ENCODE data around the gene ZFAND2A. TPM values are rescaled to one million over a fixed set of nuclear protein-coding genes. Genes with fewer than 3 reads are reported as not detected.
A peak's percentile ranks its signal among the peaks of the same experiment; 100 is the strongest.
"Not testable (repeated sequence)": the region's sequence is repeated elsewhere in the genome, so short reads cannot be mapped to it uniquely, and the experiment has no call there.

The ZFAND2A gene
- total and polyA plus RNA-seq, 7 donors, result 21.6 to 231 (median 28.2) TPM

DNA sequence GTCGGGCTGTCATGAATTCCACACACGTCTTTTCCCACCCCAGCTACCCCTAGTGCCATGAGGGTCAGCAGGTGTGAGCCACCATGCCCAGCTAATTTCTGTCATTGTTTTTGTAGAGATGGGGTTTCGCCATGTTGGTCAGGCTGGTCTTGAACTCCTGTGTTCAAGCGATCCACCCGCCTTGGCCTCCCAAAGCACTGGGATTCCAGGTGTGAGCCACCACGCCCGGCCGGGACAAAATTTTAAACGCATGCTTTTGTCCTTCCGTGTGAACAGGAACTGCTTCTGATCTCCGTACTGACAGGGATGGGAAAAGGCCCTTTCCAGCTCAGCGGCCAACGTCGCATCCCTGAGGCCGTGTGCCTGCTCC lies 15.6 kb upstream of the ZFAND2A start:
- Histone ChIP-seq H3K4me3 (peak overlapping the region in 3 of 4 donors; percentile 21 to 36 (median 28)), H3K9me3 (no peaks in the 10 kb centered on the region), H3K4me1 (peaks cover 0 to 12% (median 7%) of the 10 kb centered on the region in 4 donors), H3K36me3 (no peaks in the 10 kb centered on the region), H3K27ac (peak overlapping the region in 3 of 4 donors; percentile 26 to 43 (median 42)), H3K27me3 (peaks cover 0 to 6% (median 3%) of the 10 kb centered on the region in 3 donors)
- no peak for DNase-seq
- intact Hi-C loops (cut with DNase I), result loop anchor here (5.0 kb wide), 2 partner anchors 88 to 183 kb away; partner anchors contain the start of gene GPER1
- TF ChIP-seq CTCF (IDR thresholded peaks at IDR 0.05) (no peak), EP300 (IDR thresholded peaks at IDR 0.05) (no peak), POLR2AphosphoS5 (IDR thresholded peaks at IDR 0.05) (no peak), POLR2A (IDR thresholded peaks at IDR 0.05) (no peak)
- WGBS, 2 donors, result 90 to 93% methylated on average over 15 of the region's 15 CpGs

- Histone ChIP-seq H3K4me1 (peaks cover 0 to 13% (median 9%) of the 10 kb centered on the region in 4 donors), H3K9me3 (no peaks in the 10 kb centered on the region), H3K27me3 (peaks cover 0 to 6% (median 3%) of the 10 kb centered on the region in 3 donors), H3K4me3 (no peak overlapping the region), H3K27ac (no peak overlapping the region), H3K36me3 (no peaks in the 10 kb centered on the region)
- no peak for TF ChIP-seq POLR2AphosphoS5 (IDR thresholded peaks at IDR 0.05)
- TF ChIP-seq POLR2A (IDR thresholded peaks at IDR 0.05), result no peak
- no peak for TF ChIP-seq CTCF (IDR thresholded peaks at IDR 0.05)
- TF ChIP-seq EP300 (IDR thresholded peaks at IDR 0.05), result no peak
- no peak for DNase-seq
- WGBS, 2 donors, result 94 to 97% methylated on average over 29 of the region's 29 CpGs
- intact Hi-C loops (cut with DNase I), result loop anchor here (5.0 kb wide), 2 partner anchors 88 to 183 kb away; partner anchors contain the start of gene GPER1
Observed at GRCh38 chr7:1174881-1175596, 15.0 kb upstream of the ZFAND2A start.

GRCh38 chr7:1174002-1174401 lies 14.0 kb upstream of the ZFAND2A start:
- no peak overlapping the region for H3K4me3 ChIP-seq
- TF ChIP-seq POLR2AphosphoS5 (IDR thresholded peaks at IDR 0.05) (no peak), POLR2A (IDR thresholded peaks at IDR 0.05) (no peak)
- no peaks in the 10 kb centered on the region for H3K9me3 ChIP-seq
- intact Hi-C loops (cut with DNase I), result no loop called here
- no peak for DNase-seq
- WGBS, 2 donors, result 90 to 91% methylated on average over 11 of the region's 11 CpGs
- H3K4me1 ChIP-seq, result peaks cover 0 to 24% (median 14%) of the 10 kb centered on the region in 4 donors
- H3K27ac ChIP-seq, result no peak overlapping the region
- no peaks in the 10 kb centered on the region for H3K27me3 ChIP-seq
- H3K36me3 ChIP-seq, result no peaks in the 10 kb centered on the region

- Histone ChIP-seq H3K36me3 (no peaks in the 10 kb centered on the region), H3K9me3 (no peaks in the 10 kb centered on the region), H3K4me1 (peaks cover 0 to 28% (median 14%) of the 10 kb centered on the region in 4 donors), H3K4me3 (no peak overlapping the region), H3K27ac (no peak overlapping the region), H3K27me3 (no peaks in the 10 kb centered on the region)
- no peak for DNase-seq
- WGBS, 2 donors, result 86 to 89% methylated on average over 27 of the region's 27 CpGs
- TF ChIP-seq POLR2A (IDR thresholded peaks at IDR 0.05) (no peak), POLR2AphosphoS5 (IDR thresholded peaks at IDR 0.05) (no peak)
- intact Hi-C loops (cut with DNase I), result no loop called here
Observed at GRCh38 chr7:1172666-1173523, 12.9 kb upstream of the ZFAND2A start.

- intact Hi-C loops (cut with DNase I), result not testable (repeated sequence)
- 31 to 51% methylated on average over 7 of the region's 7 CpGs for WGBS, 2 donors
Observed at GRCh38 chr7:1171516-1171915, 11.5 kb upstream of the ZFAND2A start.

More at GRCh38 chr7:1171516-1171915, 11.5 kb upstream of the ZFAND2A start:
- not testable (repeated sequence) for DNase-seq, H3K36me3 ChIP-seq, H3K4me3 ChIP-seq, H3K9me3 ChIP-seq, H3K27me3 ChIP-seq, H3K27ac ChIP-seq
- peaks cover 0 to 26% (median 12%) of the 10 kb centered on the region in 4 donors for H3K4me1 ChIP-seq

Measured in sigmoid colon (tissue), 7 donors.